ENCODE results near the gene CPNE2.

Gene CPNE2

DNA sequence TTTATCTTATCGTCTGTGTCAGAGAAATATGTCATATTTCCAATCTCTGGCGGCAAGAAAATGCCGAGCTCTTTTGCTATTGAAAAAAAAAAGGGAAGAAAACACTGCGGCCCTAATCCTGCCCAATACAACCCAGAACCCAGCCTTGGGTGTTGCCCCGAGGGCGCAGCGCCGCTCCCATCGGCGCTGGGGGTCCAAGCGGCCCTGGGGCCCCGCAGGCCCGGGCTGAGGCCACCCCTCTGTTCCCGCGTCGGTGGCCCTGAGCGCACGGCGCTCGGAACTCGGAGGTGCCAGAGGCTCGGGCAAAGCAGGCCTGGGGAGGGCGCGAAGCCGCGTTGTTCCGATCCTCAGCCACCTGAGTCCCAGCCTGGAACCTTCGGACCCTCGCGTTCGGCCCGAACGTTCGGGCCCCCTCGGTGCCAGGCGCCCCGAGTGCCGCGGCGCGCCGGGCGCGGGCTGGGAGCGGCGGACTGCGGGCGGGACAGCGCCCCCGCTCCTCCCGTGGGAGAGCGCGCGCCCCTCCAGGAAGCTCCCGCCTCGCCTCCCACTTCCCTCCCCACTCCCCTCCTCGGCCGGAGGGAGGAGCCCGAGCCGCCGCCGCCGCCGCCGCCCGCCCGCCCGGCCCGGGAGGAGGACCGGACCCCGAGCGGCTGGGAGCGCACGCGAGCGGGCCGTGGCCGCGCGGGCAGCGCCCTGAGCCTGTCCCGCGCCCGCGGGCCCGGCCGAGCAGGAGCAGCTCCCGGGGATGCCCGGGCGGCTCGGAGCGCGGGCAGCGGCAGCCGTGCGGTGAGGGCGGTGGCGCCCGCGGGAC, at the start of gene CPNE2:
Gene CPNE2 (plus strand): TSS at position 609 of the 811 bp plus-strand sequence. CDS start 18,160 bp downstream, outside the sequence.
- TF ChIP-seq, protein P1, sequence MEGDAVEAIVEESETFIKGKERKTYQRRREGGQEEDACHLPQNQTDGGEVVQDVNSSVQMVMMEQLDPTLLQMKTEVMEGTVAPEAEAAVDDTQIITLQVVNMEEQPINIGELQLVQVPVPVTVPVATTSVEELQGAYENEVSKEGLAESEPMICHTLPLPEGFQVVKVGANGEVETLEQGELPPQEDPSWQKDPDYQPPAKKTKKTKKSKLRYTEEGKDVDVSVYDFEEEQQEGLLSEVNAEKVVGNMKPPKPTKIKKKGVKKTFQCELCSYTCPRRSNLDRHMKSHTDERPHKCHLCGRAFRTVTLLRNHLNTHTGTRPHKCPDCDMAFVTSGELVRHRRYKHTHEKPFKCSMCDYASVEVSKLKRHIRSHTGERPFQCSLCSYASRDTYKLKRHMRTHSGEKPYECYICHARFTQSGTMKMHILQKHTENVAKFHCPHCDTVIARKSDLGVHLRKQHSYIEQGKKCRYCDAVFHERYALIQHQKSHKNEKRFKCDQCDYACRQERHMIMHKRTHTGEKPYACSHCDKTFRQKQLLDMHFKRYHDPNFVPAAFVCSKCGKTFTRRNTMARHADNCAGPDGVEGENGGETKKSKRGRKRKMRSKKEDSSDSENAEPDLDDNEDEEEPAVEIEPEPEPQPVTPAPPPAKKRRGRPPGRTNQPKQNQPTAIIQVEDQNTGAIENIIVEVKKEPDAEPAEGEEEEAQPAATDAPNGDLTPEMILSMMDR (IDR thresholded peaks at IDR 0.05; ENCODE audit: control extremely low read depth, extremely low read depth, low read depth, missing control alignments), result peak; percentile 44
- CTCF ChIA-PET, result interaction anchor here (0.8 to 7.0 kb wide), 36 partner anchors 9 to 326 kb away, joined by 3 to 92 read pairs (median 5); partner anchors contain the start of genes PSME3IP1 and RSPRY1
- POLR2A ChIA-PET, result interaction anchor here (0.5 to 1.2 kb wide), 3 partner anchors 15 to 276 kb away, joined by 3 to 4 read pairs (median 3); no protein-coding TSS in a partner anchor
- peak; percentile 73 for DNase-seq (ENCODE audit: extremely low spot score)

DNA sequence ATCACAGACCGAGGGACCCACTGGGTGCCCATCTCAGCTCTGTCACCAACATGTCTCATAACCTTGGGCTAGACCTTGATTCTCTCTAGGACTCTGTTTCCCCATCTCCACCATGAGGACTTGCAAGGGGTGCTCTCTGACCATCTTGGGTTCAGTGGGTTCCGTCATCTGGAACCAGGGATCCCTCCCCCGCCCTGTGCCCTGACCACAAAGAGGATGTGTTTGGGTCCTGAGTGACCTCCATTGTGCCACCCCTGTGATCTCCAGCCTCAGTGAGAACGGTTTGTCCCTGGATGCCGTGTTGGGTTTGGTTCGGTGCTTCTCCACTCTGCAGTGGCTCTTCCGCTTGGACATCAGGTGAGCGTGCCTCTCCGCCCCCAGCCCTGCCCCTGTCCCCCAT, 49.1 kb upstream of the CPNE2 start:
- ChIA-PET CTCF (interaction anchor here (0.6 kb wide), 1 partner anchor 79 kb away, joined by 3 read pairs; no protein-coding TSS in a partner anchor), POLR2A (interaction anchor here (1.4 kb wide), 1 partner anchor 8 kb away, joined by 11 read pairs; no protein-coding TSS in a partner anchor)
- no peak for DNase-seq (ENCODE audit: extremely low spot score)
- TF ChIP-seq, protein P1 (IDR thresholded peaks at IDR 0.05; ENCODE audit: control extremely low read depth, extremely low read depth, low read depth, missing control alignments), result no peak

DNA sequence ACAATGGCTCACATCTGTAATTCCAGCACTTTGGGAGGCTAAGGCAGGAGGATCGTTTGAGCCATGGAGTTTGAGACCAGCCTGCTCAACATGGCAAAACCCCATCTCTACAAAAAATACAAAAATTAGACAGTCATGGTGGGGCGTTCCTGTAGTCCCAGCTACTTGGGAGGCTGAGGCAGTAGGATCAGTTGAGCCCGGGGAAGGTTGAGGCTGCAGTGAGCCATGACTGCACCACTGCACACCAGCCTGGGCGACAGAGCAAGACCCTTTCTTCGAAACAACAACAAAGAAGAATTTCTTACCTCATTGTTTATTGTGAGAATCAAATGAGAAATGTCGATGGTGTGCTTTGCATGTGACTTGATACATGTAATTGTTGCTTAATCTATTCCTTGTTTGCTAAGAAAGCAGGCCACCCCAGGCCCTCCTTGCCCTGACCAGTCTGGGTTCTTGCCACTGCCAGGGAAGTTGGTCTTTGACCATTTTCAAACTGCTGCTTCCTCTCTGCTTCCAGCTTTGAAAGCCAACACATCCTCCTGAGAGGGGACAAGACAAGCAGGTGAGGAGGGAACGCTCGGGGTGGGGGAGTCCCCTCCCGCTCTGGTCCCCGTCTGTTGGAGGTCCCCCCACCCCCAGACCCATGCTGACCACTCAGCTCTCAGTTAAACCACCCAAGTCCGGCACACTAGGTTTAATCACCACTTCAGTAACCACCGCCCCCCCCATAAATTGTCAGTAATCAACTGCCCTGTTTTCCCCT, 47.3 kb upstream of the CPNE2 start:
- POLR2A ChIA-PET, result no interaction called here

DNA sequence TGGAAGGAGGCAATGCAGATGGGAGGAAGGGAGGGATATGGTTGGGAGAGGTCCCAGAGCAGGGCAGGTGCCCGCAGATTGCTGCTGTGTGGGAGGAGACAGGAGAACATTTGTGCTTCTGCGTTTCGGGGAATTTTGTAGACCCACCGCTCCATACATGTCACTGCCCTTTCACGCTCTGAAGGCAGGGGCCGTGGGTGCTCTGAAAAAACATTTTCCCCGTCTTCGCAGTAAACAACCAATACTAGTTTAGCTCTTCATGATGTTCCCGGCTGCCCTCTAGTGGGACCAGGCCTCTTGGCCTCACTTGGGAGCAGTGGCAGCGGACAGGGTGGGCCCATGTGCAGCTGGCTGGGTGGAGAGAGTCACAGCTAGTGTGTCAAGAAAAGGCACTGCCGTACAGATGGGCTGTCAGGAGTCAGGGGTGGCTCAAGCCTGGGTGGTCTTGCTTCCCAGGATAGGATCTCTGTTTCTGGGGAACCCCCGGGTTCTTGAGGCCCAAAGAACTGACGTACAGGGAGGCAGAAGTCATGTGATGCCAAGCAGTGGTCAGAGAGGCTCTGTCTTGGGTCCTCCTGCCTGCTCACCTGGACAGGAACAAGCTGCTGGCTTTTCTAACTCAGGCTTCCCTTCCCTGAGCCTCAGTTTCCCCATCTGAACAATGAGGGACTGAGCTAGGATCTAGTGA, 46.5 kb upstream of the CPNE2 start:
- POLR2A ChIA-PET, result no interaction called here
- peak; percentile 81 for DNase-seq (ENCODE audit: extremely low spot score)
- TF ChIP-seq, protein P1 (IDR thresholded peaks at IDR 0.05; ENCODE audit: control extremely low read depth, extremely low read depth, low read depth, missing control alignments), result peak; percentile 86
- CTCF ChIA-PET, result interaction anchor here (0.7 to 3.8 kb wide), 44 partner anchors 9 to 255 kb away, joined by 3 to 58 read pairs (median 5); partner anchors contain the start of genes CETP and NLRC5

More for the DNA sequence above, 47.3 kb upstream of the CPNE2 start:
- CTCF ChIA-PET, result interaction anchor here (0.6 to 3.8 kb wide), 41 partner anchors 8 to 255 kb away, joined by 3 to 58 read pairs (median 5); partner anchors contain the start of gene CETP
- no peak for DNase-seq (ENCODE audit: extremely low spot score)
- TF ChIP-seq, protein P1 (IDR thresholded peaks at IDR 0.05; ENCODE audit: control extremely low read depth, extremely low read depth, low read depth, missing control alignments), result no peak

DNA sequence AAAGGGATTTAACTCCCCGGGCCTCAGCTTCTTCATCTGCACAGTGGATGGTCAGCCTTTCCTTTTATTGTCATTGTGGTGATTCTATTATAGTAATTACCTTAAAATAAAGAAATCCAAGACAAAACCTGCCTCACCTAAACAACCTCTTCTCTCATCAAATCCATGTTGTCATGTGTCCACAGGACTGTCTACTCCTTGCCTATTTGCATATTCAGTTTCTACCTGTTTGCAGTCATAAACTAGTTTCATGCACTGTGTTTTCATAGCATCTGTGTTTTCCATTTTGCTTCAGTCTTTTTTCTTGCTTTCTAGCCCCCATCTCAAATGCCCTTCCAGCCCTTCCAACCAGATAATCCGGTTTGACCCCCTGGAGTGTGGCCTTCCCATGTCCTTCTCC, 44.3 kb upstream of the CPNE2 start:
- TF ChIP-seq, protein P1 (IDR thresholded peaks at IDR 0.05; ENCODE audit: control extremely low read depth, extremely low read depth, low read depth, missing control alignments), result no peak
- CTCF ChIA-PET, result interaction anchor here (2.0 to 3.8 kb wide), 2 partner anchors 63 to 84 kb away, joined by 12 to 24 read pairs; no protein-coding TSS in a partner anchor
- DNase-seq (ENCODE audit: extremely low spot score), result no peak
- POLR2A ChIA-PET, result no interaction called here

Data from GM10248 (cell line).